ENCODE data around the gene CHAF1B.

GRCh38 chr21:36433059-36433709 lies 48.0 kb downstream of the CHAF1B start:
- TF ChIP-seq, protein P1, sequence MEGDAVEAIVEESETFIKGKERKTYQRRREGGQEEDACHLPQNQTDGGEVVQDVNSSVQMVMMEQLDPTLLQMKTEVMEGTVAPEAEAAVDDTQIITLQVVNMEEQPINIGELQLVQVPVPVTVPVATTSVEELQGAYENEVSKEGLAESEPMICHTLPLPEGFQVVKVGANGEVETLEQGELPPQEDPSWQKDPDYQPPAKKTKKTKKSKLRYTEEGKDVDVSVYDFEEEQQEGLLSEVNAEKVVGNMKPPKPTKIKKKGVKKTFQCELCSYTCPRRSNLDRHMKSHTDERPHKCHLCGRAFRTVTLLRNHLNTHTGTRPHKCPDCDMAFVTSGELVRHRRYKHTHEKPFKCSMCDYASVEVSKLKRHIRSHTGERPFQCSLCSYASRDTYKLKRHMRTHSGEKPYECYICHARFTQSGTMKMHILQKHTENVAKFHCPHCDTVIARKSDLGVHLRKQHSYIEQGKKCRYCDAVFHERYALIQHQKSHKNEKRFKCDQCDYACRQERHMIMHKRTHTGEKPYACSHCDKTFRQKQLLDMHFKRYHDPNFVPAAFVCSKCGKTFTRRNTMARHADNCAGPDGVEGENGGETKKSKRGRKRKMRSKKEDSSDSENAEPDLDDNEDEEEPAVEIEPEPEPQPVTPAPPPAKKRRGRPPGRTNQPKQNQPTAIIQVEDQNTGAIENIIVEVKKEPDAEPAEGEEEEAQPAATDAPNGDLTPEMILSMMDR (IDR thresholded peaks at IDR 0.05; ENCODE audit: low read length), result no peak
- no peak for TF ChIP-seq EZH2 (IDR thresholded peaks at IDR 0.05; ENCODE audit: borderline replicate concordance, low read length)
